SU-DHL-6 (cell line): Measurements from ENCODE around the gene RPL6.
"Not testable (repeated sequence)": the region's sequence is repeated elsewhere in the genome, so short reads cannot be mapped to it uniquely, and the experiment has no call there.

Experiments
- H2AFZ ChIP-seq: fragments of 200-600 bp; sonication (generic); 2 replicates; pipeline ENCODE4 v1.6.1; 2014; ENCODE audit warnings: low read depth, mild to moderate bottlenecking, moderate library complexity, mixed read lengths, antibody characterized with exemption, low read length; ENCODE audit not compliant: severe bottlenecking
- H3F3A ChIP-seq: fragments of 200-600 bp; shearing (Covaris generic); 2 replicates; pipeline ENCODE4 v1.6.0; 2016; ENCODE audit warnings: antibody characterized with exemption, mild to moderate bottlenecking; ENCODE audit not compliant: insufficient read depth
- H3K27ac ChIP-seq: fragments of 200-600 bp; sonication (generic); 2 replicates; pipeline ENCODE4 v1.5.1; 2016; ENCODE audit warnings: low read depth, mild to moderate bottlenecking, low read length, moderate library complexity, mixed read lengths
- H3K27me3 ChIP-seq: fragments of 200-600 bp; sonication (generic), shearing (Covaris generic); 2 replicates; pipeline ENCODE4 v1.6.0; 2014; ENCODE audit warnings: mild to moderate bottlenecking, low read length
- H3K36me3 ChIP-seq: fragments of 200-600 bp; sonication (generic); 2 replicates; pipeline ENCODE4 v1.6.1; 2014; ENCODE audit warnings: mild to moderate bottlenecking, low read length, mixed read lengths
- H3K4me2 ChIP-seq: fragments of 300-600, 200-600 bp; shearing (Covaris generic), sonication (generic); 2 replicates; pipeline ENCODE4 v1.6.0; 2014; ENCODE audit warnings: low read length, low read depth, mild to moderate bottlenecking; ENCODE audit not compliant: poor library complexity, severe bottlenecking
- H3K4me3 ChIP-seq: fragments of 200-600 bp; sonication (generic); 2 replicates; pipeline ENCODE4 v1.5.1; 2014; ENCODE audit warnings: antibody characterized with exemption, low read length, mild to moderate bottlenecking, mixed read lengths; ENCODE audit not compliant: insufficient read depth, poor library complexity, severe bottlenecking
- H3K79me2 ChIP-seq: fragments of 200-600 bp; sonication (generic); 2 replicates; pipeline ENCODE4 v1.6.1; 2014; ENCODE audit warnings: mild to moderate bottlenecking, low read length, moderate library complexity; ENCODE audit not compliant: insufficient read depth
- H3K9ac ChIP-seq: fragments of 200-600 bp; sonication (generic); 2 replicates; pipeline ENCODE4 v1.7.0; 2014; ENCODE audit warnings: mild to moderate bottlenecking, low read length
- H3K9me2 ChIP-seq: fragments of 200-600 bp; sonication (generic); replicated peaks from 2 replicates; pipeline ENCODE4 v1.6.1; 2014; ENCODE audit warnings: low read length; ENCODE audit not compliant: insufficient read depth
- H3K9me3 ChIP-seq: fragments of 200-600 bp; sonication (generic); 2 replicates; pipeline ENCODE4 v1.6.1; 2014; ENCODE audit warnings: low read length, mixed read lengths; ENCODE audit not compliant: insufficient read depth
- H4K20me1 ChIP-seq: fragments of 200-600 bp; sonication (generic); 2 replicates; pipeline ENCODE4 v1.6.1; 2014; ENCODE audit warnings: low read depth, mild to moderate bottlenecking, antibody characterized with exemption, low read length, moderate library complexity, mixed read lengths
- EZH2phosphoT487 ChIP-seq: fragments of 200-600 bp; sonication (generic), shearing (Covaris generic); conservative IDR thresholded peaks from 2 replicates; pipeline ENCODE4 v1.6.1; 2018; ENCODE audit warnings: mild to moderate bottlenecking, antibody characterized with exemption, low read length, moderate library complexity, mixed read lengths
- TF ChIP-seq, protein P1 (sequence below): fragments of 200-600 bp; sonication (generic); IDR thresholded peaks from one replicate; pipeline ENCODE4 v1.5.1; 2017; ENCODE audit warnings: antibody characterized with exemption, mild to moderate bottlenecking, low read length, moderate library complexity; ENCODE audit not compliant: insufficient read depth, poor library complexity, severe bottlenecking

RPL6 gene

DNA sequence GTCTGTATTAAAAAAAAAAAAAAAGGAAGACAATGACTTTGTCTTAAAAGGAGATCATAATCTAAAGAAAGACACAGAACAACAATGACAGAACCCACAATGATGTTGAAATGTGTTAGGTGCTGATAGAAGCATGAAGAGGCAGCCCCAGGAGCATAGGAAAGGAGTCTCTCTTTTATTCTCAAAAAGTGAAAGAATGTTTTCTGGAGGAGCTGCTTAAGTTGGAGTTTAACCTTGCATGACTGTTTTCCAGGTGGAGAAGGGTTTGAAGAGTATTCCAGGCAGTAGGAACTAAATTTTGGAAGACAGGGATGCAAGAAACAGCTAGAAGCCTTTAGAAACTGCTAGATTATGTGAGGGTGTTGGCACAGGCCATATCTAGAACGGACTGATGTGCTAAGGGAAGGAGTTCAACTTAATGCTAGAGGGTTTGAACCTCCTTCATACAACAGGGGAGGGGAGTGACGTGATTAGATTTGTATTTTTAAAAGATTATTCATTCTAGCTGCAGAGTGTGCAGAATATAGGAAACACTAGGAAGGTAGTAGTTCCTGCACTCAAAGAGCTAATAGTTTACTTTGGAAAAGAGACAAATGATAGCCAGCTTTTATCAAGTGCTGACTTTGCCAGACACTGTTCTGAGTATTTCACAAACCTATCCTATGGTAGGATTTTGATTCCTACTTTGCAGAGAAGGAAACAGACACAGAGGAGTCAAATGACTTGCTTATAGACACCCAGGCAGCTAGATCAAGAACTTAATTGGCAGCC, 4.6 kb upstream of the RPL6 start:
- Histone ChIP-seq H2AFZ (no peak overlapping the region), H3K27ac (no peak overlapping the region), H3K4me3 (no peak overlapping the region), H3K9me3 (no peaks in the 10 kb centered on the region), H3K27me3 (no peaks in the 10 kb centered on the region), H3K9me2 (no peaks in the 10 kb centered on the region), H3K79me2 (peaks cover 5% of the 10 kb centered on the region), H3F3A (peaks cover 17% of the 10 kb centered on the region), H4K20me1 (no peaks in the 10 kb centered on the region), H3K4me2 (no peak overlapping the region), H3K36me3 (no peaks in the 10 kb centered on the region), H3K9ac (no peak overlapping the region)
- TF ChIP-seq, protein P1, sequence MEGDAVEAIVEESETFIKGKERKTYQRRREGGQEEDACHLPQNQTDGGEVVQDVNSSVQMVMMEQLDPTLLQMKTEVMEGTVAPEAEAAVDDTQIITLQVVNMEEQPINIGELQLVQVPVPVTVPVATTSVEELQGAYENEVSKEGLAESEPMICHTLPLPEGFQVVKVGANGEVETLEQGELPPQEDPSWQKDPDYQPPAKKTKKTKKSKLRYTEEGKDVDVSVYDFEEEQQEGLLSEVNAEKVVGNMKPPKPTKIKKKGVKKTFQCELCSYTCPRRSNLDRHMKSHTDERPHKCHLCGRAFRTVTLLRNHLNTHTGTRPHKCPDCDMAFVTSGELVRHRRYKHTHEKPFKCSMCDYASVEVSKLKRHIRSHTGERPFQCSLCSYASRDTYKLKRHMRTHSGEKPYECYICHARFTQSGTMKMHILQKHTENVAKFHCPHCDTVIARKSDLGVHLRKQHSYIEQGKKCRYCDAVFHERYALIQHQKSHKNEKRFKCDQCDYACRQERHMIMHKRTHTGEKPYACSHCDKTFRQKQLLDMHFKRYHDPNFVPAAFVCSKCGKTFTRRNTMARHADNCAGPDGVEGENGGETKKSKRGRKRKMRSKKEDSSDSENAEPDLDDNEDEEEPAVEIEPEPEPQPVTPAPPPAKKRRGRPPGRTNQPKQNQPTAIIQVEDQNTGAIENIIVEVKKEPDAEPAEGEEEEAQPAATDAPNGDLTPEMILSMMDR = no peak
- no peak for TF ChIP-seq EZH2phosphoT487

DNA sequence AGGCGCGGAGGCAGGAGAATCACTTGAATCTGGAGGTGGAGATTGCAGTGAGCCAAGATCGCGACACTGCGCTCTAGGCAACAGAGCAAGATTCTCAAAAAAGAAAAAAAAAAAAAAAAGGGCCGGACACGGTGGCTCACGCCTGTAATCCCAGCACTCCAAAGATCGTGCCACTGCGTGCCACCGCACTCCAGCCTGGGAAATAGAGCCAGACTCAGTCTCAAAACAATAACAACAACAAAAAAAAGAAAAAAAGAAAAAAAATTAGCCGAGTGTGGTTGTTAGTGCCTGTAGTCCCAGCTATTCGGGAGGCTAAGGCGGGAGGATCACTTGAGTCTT, 470 bp upstream of the RPL6 start:
- H3K9ac ChIP-seq = peak overlapping the region; percentile 80
- H2AFZ ChIP-seq = peak overlapping the region; percentile 89
- peak overlapping the region; percentile 99 for H3K4me2 ChIP-seq

DNA sequence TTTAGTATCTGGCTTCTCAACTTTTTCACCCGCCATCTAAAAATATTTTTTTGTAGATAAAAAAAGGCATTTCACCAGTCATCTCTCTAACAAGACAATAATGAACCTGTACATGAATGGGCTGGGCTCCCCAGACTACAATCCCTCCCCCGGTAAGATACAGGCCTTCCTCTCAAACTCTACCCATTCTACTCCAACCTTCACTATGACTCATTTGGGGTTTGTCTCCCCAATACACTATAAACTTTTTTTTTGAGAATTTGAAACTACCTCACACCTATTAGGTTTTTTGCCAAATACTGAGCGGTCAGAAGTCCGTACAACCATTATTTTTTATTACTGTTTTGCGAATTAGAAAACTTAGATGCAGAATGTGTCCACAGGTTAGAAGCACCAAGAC, 784 bp downstream of the RPL6 start:
- no peaks in the 10 kb centered on the region for H3K9me3 ChIP-seq
- peak overlapping the region; percentile 89 for H2AFZ ChIP-seq
- H3K9me2 ChIP-seq = no peaks in the 10 kb centered on the region
- peaks cover 23% of the 10 kb centered on the region for H4K20me1 ChIP-seq
- H3K36me3 ChIP-seq = peaks cover 43% of the 10 kb centered on the region
- H3K4me2 ChIP-seq = peak overlapping the region; percentile 99
- H3K79me2 ChIP-seq = peaks cover 17% of the 10 kb centered on the region
- H3K9ac ChIP-seq = peak overlapping the region; percentile 80
- no peaks in the 10 kb centered on the region for H3K27me3 ChIP-seq
- H3K27ac ChIP-seq = peak overlapping the region; percentile 87
- peak overlapping the region; percentile 88 for H3K4me3 ChIP-seq
- TF ChIP-seq EZH2phosphoT487 = no peak
- TF ChIP-seq, protein P1 = no peak
- H3F3A ChIP-seq = peaks cover 69% of the 10 kb centered on the region

More for the DNA sequence above, 470 bp upstream of the RPL6 start:
- TF ChIP-seq, protein P1 = no peak
- no peak for TF ChIP-seq EZH2phosphoT487
- H3K9me2 ChIP-seq = no peaks in the 10 kb centered on the region
- H3K79me2 ChIP-seq = peaks cover 17% of the 10 kb centered on the region
- H3K27ac ChIP-seq = no peak overlapping the region
- peak overlapping the region; percentile 88 for H3K4me3 ChIP-seq
- H3F3A ChIP-seq = peaks cover 57% of the 10 kb centered on the region
- peaks cover 36% of the 10 kb centered on the region for H3K36me3 ChIP-seq
- no peaks in the 10 kb centered on the region for H3K27me3 ChIP-seq
- no peaks in the 10 kb centered on the region for H3K9me3 ChIP-seq
- H4K20me1 ChIP-seq = peaks cover 23% of the 10 kb centered on the region

DNA sequence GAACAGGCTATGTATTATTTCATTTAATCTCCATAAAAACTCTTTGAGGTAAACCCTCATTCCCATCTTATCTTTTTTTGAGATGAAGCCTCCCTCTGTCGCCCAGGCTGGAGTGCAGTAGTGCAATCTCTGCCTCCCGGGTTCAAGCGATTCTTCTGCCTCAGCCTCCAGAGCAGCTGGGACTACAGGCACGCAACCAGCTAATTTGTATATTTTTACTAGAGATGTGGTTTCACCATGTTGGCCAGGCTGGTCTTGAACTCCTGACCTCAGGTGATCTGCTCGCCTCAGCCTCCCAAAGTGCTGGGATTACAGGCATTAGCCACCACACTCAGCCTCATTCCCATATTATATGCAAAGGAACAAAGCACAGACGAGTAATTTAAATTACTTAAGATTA, 1.7 kb downstream of the RPL6 start:
- H2AFZ ChIP-seq, H3K9me2 ChIP-seq, H3K27me3 ChIP-seq, H3K9me3 ChIP-seq: not testable (repeated sequence)
- peaks cover 77% of the 10 kb centered on the region for H3F3A ChIP-seq
- peak overlapping the region; percentile 87; the same call in 1 of the 2 replicates for H3K27ac ChIP-seq
- H4K20me1 ChIP-seq = peaks cover 23% of the 10 kb centered on the region
- H3K4me3 ChIP-seq = peak overlapping the region; percentile 88
- peak overlapping the region; percentile 80 for H3K9ac ChIP-seq
- peaks cover 17% of the 10 kb centered on the region for H3K79me2 ChIP-seq
- H3K36me3 ChIP-seq = peaks cover 43% of the 10 kb centered on the region
- peak overlapping the region; percentile 99 for H3K4me2 ChIP-seq
